Thyroid gland (tissue), 4 donors: ENCODE data around the gene RPS6KL1.

ENCODE experiments used
- POLR2A ChIP-seq, 2 donors: fragments of 450-650 bp; IDR thresholded peaks; one replicate each; pipeline ENCODE4 v1.6.1; 2017; ENCODE audit warnings: antibody characterized with exemption in 2 of 2, mild to moderate bottlenecking in 2 of 2, moderate library complexity in 1 of 2
- TF ChIP-seq, protein P1 (sequence below), 6 experiments: fragments of 200-600 bp in 3 of 6; fragments of 450-650 bp in 3 of 6; sonication (generic) in 3 of 6; IDR thresholded peaks; one replicate each; pipeline ENCODE4 v1.5.1; 2016 to 2019; ENCODE audit warnings: antibody characterized with exemption in 6 of 6, mild to moderate bottlenecking in 2 of 6, inconsistent platforms in 1 of 6, moderate library complexity in 1 of 6

- TF ChIP-seq, protein P1, sequence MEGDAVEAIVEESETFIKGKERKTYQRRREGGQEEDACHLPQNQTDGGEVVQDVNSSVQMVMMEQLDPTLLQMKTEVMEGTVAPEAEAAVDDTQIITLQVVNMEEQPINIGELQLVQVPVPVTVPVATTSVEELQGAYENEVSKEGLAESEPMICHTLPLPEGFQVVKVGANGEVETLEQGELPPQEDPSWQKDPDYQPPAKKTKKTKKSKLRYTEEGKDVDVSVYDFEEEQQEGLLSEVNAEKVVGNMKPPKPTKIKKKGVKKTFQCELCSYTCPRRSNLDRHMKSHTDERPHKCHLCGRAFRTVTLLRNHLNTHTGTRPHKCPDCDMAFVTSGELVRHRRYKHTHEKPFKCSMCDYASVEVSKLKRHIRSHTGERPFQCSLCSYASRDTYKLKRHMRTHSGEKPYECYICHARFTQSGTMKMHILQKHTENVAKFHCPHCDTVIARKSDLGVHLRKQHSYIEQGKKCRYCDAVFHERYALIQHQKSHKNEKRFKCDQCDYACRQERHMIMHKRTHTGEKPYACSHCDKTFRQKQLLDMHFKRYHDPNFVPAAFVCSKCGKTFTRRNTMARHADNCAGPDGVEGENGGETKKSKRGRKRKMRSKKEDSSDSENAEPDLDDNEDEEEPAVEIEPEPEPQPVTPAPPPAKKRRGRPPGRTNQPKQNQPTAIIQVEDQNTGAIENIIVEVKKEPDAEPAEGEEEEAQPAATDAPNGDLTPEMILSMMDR (IDR thresholded peaks at IDR 0.05), result no peak
- TF ChIP-seq POLR2A (IDR thresholded peaks at IDR 0.05), result no peak
These were observed 43.5 kb downstream of the RPS6KL1 start for GRCh38 chr14:74879427-74880182.
